Smooth muscle cell of the brain vasculature (primary cell): ENCODE measurements around the gene SYT15B.
"Not testable (repeated sequence)": the region's sequence is repeated elsewhere in the genome, so short reads cannot be mapped to it uniquely, and the experiment has no call there.

Experiments used
- DNase-seq: peaks from one replicate; pipeline ENCODE4 v3.0.0-alpha.2; 2012; ENCODE audit warnings: low read depth, low spot score

The SYT15B gene

DNA sequence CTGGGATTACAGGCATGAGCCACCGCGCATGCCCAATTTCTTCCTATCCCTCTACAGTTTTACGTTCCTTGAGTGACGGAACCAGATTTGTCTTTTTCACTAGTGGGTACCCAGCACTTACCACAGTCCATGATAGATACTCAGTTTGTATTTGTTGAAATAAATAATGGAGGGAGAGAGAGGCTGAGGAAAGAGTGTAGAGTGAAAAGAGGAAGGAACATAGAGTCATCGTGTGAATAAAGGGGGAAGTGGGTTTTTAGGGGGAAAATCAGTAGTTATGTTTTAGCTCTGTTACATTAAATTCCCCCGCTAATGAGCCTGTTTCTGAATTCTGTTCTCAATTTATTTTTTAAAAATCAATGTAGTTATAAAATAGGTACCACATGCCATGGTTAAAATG, 37.7 kb downstream of the SYT15B start:
- DNase-seq, result not testable (repeated sequence)

- DNase-seq, result not testable (repeated sequence)
Measured at GRCh38 chr10:47725047-47725446, 38.3 kb downstream of the SYT15B start.

DNA sequence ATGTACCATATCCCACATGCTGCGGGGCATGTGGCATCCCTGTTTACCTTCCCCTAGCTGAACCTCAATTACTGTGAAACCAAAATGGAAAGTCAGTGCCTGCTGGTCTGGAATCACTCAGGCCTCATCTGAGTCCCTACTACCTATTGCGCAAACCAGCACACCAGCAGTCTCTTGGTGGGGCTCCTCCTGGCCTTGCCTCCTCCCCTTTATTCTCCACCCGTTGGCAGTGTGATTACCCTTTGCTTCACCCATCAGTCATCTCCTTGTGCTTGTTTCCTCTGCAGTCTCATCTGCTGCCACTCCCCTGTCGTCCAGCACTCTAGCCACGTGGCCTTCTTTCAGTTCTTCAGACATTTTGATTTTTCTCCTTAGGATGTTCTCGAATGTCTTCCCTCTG, 39.3 kb downstream of the SYT15B start:
- DNase-seq, result not testable (repeated sequence)

DNA sequence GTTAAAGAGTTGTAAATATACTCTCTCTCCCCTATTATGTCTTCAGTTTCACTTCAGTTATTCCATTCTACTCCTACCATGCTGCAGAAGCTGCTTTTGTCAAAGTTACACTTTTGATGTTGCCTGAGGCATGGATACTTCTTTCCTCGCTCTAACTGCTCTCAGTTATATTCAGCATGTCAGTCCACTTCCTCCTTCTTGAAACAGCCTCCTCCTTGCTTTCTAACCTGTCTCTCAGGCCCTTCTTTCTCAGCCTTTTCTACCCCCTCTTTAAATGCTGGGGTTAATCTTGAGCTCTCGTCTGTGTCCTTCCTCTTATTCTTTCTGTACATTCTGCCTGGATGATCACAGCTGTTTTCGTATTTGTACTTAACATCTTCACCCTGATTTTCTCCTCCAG, 40.0 kb downstream of the SYT15B start:
- DNase-seq, result not testable (repeated sequence)

- not testable (repeated sequence) for DNase-seq
Measured at GRCh38 chr10:47717011-47717769, 46.2 kb downstream of the SYT15B start.
